GM12878 (cell line): ENCODE results near the gene SCN5A. TPM values are rescaled to one million over a fixed set of nuclear protein-coding genes. Genes with fewer than 3 reads are reported as not detected.

Source experiments
- ATAC-seq: fragments of 200-7000 bp; cut with Tn5 transposase; 3 replicates; pipeline ENCODE4 v1.9.1; 2020; ENCODE audit warnings: mild to moderate bottlenecking, moderate library complexity
- BruUV-seq: library from RNA; stranded (reverse); fragments of 400-500 nt; replicated peaks from 2 replicates; lab custom pipeline; 2021; lab: Mats Ljungman, UMichigan
- CTCF ChIA-PET: fragments of 300-600 bp; sonication (Branson Sonifier 250); formaldehyde crosslinking; extraction: SDS; loops from one replicate; lab custom pipeline; 2021; ENCODE audit warnings: inconsistent platforms; lab: Yijun Ruan, JAX
- POLR2A ChIA-PET: fragments of 350-600 bp; formaldehyde crosslinking; extraction: SDS; loops from one replicate; lab custom pipeline; 2021; ENCODE audit warnings: inconsistent platforms; lab: Charles Lee
- RAD21 ChIA-PET: fragments of 300-600 bp; sonication (Branson Sonifier 250); formaldehyde crosslinking; loops from one replicate; lab custom pipeline; 2023; ENCODE audit warnings: antibody characterized with exemption; ENCODE audit not compliant: unreplicated experiment; lab: Charles Lee
- SMC1A ChIA-PET: fragments of 300-600 bp; sonication (Branson Sonifier 250); formaldehyde crosslinking; loops from one replicate; lab custom pipeline; 2023; ENCODE audit not compliant: unreplicated experiment, uncharacterized antibody; lab: Charles Lee
- DNase-seq: peaks from one replicate; pipeline ENCODE4 v3.0.0-alpha.2; 2011; ENCODE audit warnings: low read depth, low spot score
- FAIRE-seq: peaks from 3 replicates; lab custom pipeline; 2011; peaks lifted over from hg19 to GRCh38; lab: Jason Lieb, UNC
- H2AFZ ChIP-seq: 2 replicates; pipeline ENCODE4 v1.6.0; 2011; ENCODE audit warnings: low read depth, low read length, control low read depth; ENCODE audit not compliant: control insufficient read depth
- H3K27ac ChIP-seq: 2 replicates; pipeline ENCODE4 v1.5.1; 2011; ENCODE audit warnings: control low read depth; ENCODE audit not compliant: control insufficient read depth, insufficient read depth
- H3K27me3 ChIP-seq, 2 experiments: replicated peaks in 1 of 2; 2 replicates each; pipeline versions ENCODE4 v1.6.0 to v1.6.1; 2011; ENCODE audit warnings: low read length in 1 of 2; ENCODE audit not compliant: control insufficient read depth in 2 of 2, insufficient read depth in 2 of 2
- H3K36me3 ChIP-seq, 2 experiments: 2 replicates each; pipeline ENCODE4 v1.5.1; 2011; ENCODE audit warnings: low read length in 1 of 2; ENCODE audit not compliant: control insufficient read depth in 2 of 2, insufficient read depth in 2 of 2
- H3K4me1 ChIP-seq: 2 replicates; pipeline ENCODE4 v1.6.1; 2011; ENCODE audit warnings: mild to moderate bottlenecking, low read length, moderate library complexity, mixed read lengths; ENCODE audit not compliant: control insufficient read depth, insufficient read depth
- H3K4me2 ChIP-seq: 2 replicates; pipeline ENCODE4 v1.6.0; 2011; ENCODE audit warnings: control low read depth; ENCODE audit not compliant: control insufficient read depth, insufficient read depth
- H3K4me3 ChIP-seq: fragments of 200-600 bp; sonication (generic); 2 replicates; pipeline ENCODE4 v1.5.1; 2016
- H3K79me2 ChIP-seq: 2 replicates; pipeline ENCODE4 v1.6.0; 2011; ENCODE audit warnings: low read length; ENCODE audit not compliant: control insufficient read depth, insufficient read depth
- H3K9ac ChIP-seq: 2 replicates; pipeline ENCODE4 v1.8.0; 2011; ENCODE audit warnings: low read length, control low read depth, mixed read lengths; ENCODE audit not compliant: control insufficient read depth, insufficient read depth
- H3K9me3 ChIP-seq: replicated peaks from 3 replicates; pipeline ENCODE4 v1.5.1; 2011; ENCODE audit warnings: mild to moderate bottlenecking, low read length; ENCODE audit not compliant: control insufficient read depth, insufficient read depth
- H4K20me1 ChIP-seq: 2 replicates; pipeline ENCODE4 v1.6.0; 2011; ENCODE audit not compliant: control insufficient read depth, insufficient read depth
- DPF2 ChIP-seq: fragments of 450-650 bp; IDR thresholded peaks from 2 replicates; pipeline ENCODE4 v1.6.1; 2017; ENCODE audit warnings: mild to moderate bottlenecking
- EGR1 ChIP-seq, 2 experiments: IDR thresholded peaks; 1 replicate in 1 of 2; 2 replicates in 1 of 2; pipeline ENCODE4 v1.6.1; 2011 to 2012; ENCODE audit warnings: low read depth in 2 of 2, low read length in 2 of 2, borderline replicate concordance in 1 of 2, mild to moderate bottlenecking in 1 of 2, moderate library complexity in 1 of 2
- FOS ChIP-seq: IDR thresholded peaks from 3 replicates; pipeline ENCODE4 v1.6.1; 2011; ENCODE audit warnings: borderline replicate concordance; ENCODE audit not compliant: insufficient read length; ENCODE audit errors: extremely low read depth
- HDGF ChIP-seq: fragments of 450-650 bp; IDR thresholded peaks from 2 replicates; pipeline ENCODE4 v1.6.1; 2016; ENCODE audit warnings: antibody characterized with exemption
- IKZF2 ChIP-seq, 2 experiments: fragments of 450-650 bp; IDR thresholded peaks; 2 replicates each; pipeline ENCODE4 v1.6.1; 2017; ENCODE audit warnings: mild to moderate bottlenecking in 2 of 2, moderate library complexity in 2 of 2
- NFYA ChIP-seq: IDR thresholded peaks from 2 replicates; pipeline ENCODE4 v1.6.1; 2011; ENCODE audit warnings: low read depth, mild to moderate bottlenecking, low read length, improper control_type of control experiment, borderline replicate concordance
- NR2C1 ChIP-seq: fragments of 450-650 bp; IDR thresholded peaks from 2 replicates; pipeline ENCODE4 v1.6.1; 2017; ENCODE audit warnings: antibody characterized with exemption, mild to moderate bottlenecking, moderate library complexity
- SMAD5 ChIP-seq: IDR thresholded peaks from 2 replicates; pipeline ENCODE4 v1.6.1; 2016; ENCODE audit warnings: antibody characterized with exemption, low read depth
- SMC3 ChIP-seq: IDR thresholded peaks from 2 replicates; pipeline ENCODE4 v1.6.1; 2011; ENCODE audit warnings: low read length, improper control_type of control experiment, borderline replicate concordance
- ZNF24 ChIP-seq: fragments of 450-650 bp; IDR thresholded peaks from 2 replicates; pipeline ENCODE4 v1.6.1; 2017; ENCODE audit warnings: antibody characterized with exemption, mild to moderate bottlenecking
- ZNF622 ChIP-seq: fragments of 450-650 bp; IDR thresholded peaks from 2 replicates; pipeline ENCODE4 v1.6.1; 2017; ENCODE audit warnings: mild to moderate bottlenecking, inconsistent platforms
- WGBS: methylation state at CpG from one replicate; pipeline ENCODE4 v1.1.6; 2016; ENCODE audit warnings: low lambda C conversion rate; ENCODE audit not compliant: insufficient replicate concordance, insufficient coverage; ENCODE audit errors: missing lambda C conversion rate; 5-methylcytosine and 5-hydroxymethylcytosine counted together
- in situ Hi-C: fragments of 300-500 bp; cut with MboI; formaldehyde crosslinking; loops from 9 replicates; pipeline ENCODE4 v1.14.3; 2018; ENCODE audit warnings: mixed read lengths
- intact Hi-C: fragments of 100-400 bp; cut with micrococcal nuclease; formaldehyde crosslinking; loops from one replicate; pipeline ENCODE4 v1.14.2; 2022; ENCODE audit not compliant: unreplicated experiment
- polyA plus RNA-seq, 11 experiments: library from polyadenylated mRNA; depleted of rRNA in 4 of 11; unstranded in 6 of 11; stranded (reverse) in 5 of 11; fragments of >200 nt; fragmentation: Nextera tagmentation in 4 of 11; fragmentation: Illumina TruSeq in 1 of 11; extraction: Ambion mirVana in 4 of 11; extraction: Trizol in 1 of 11; gene quantifications; 1 replicate in 1 of 11; 2 replicates in 10 of 11; pipeline versions ENCODE4 v1.2.1 to v1.2.3, GENCODE V29; 2011 to 2016; ENCODE audit warnings: inconsistent platforms in 2 of 11, missing spikeins in 2 of 11, low read depth in 1 of 11
- total RNA-seq, 4 experiments: library from RNA; depleted of rRNA in 3 of 4; stranded (reverse); fragments of >200 nt in 3 of 4; fragmentation: Illumina TruSeq in 1 of 4; extraction: Trizol in 1 of 4; gene quantifications; 2 replicates each; pipeline versions ENCODE4 v1.2.1 to v1.2.3, GENCODE V29; 2013 to 2021

SCN5A gene
- total and polyA plus RNA-seq, 10 of the 15 experiments (the other 5 are each of a cell fraction or from before 2014, with no cell fraction given): not detected

- 21% methylated on average over 7 of the region's 7 CpGs for WGBS
- ATAC-seq: no peak
- FAIRE-seq: no peak
- H3K36me3 ChIP-seq: no peaks in the 10 kb centered on the region
- H3K79me2 ChIP-seq: no peaks in the 10 kb centered on the region
- ChIA-PET CTCF (no interaction called here), POLR2A (no interaction called here), SMC1A (no interaction called here), RAD21 (no interaction called here)
- no peaks in the 10 kb centered on the region for H4K20me1 ChIP-seq
- H3K4me3 ChIP-seq: no peak overlapping the region
- no peak overlapping the region for H2AFZ ChIP-seq
- H3K4me2 ChIP-seq: no peak overlapping the region
- in situ Hi-C loops (no loop called here), intact Hi-C loops (no loop called here)
- H3K9me3 ChIP-seq: no peaks in the 10 kb centered on the region
- DNase-seq: no peak
- H3K9ac ChIP-seq: no peak overlapping the region
- TF ChIP-seq HDGF (no peak), IKZF2 (IDR thresholded peaks at IDR 0.05) (no peak), NFYA (no peak), ZNF622 (no peak), SMC3 (no peak), EGR1 (IDR thresholded peaks at IDR 0.05; ENCODE audit: borderline replicate concordance in 1 of 2, low read depth in 2 of 2, low read length in 2 of 2) (no peak), NR2C1 (no peak), DPF2 (no peak), ZNF24 (no peak), SMAD5 (no peak), FOS (no peak)
- no peaks in the 10 kb centered on the region for H3K4me1 ChIP-seq
- no TSS peak for BruUV-seq
- H3K27ac ChIP-seq: no peak overlapping the region
- no peaks in the 10 kb centered on the region; a peak in 2 of 4 replicates for H3K27me3 ChIP-seq
These were observed 35.4 kb downstream of the SCN5A start for GRCh38 chr3:38614091-38614490.
